ENCODE measurements around the gene WWOX. TPM values are rescaled to one million over a fixed set of nuclear protein-coding genes. Genes with fewer than 3 reads are reported as not detected.

Gene WWOX
- total RNA-seq, 1 experiment from 2014 or later, result 15.6 TPM

- H3K4me1 Mint-ChIP-seq, result peaks cover 0 to 6% of the 10 kb centered on the region in 2 experiments; a peak in 1 of 4 replicates
- Histone ChIP-seq H4K91ac (ENCODE audit: insufficient read length, low read depth, low read length) (no peak overlapping the region), H3K56ac (ENCODE audit: insufficient read length, low read depth, low read length) (no peak overlapping the region), H3K79me2 (ENCODE audit: insufficient read depth, low read length) (no peaks in the 10 kb centered on the region), H3K27me3 (ENCODE audit: insufficient read depth, low read length) (no peaks in the 10 kb centered on the region), H4K20me1 (ENCODE audit: control insufficient read depth, insufficient read depth, insufficient read length) (no peaks in the 10 kb centered on the region), H2AK5ac (ENCODE audit: insufficient read length, low read length) (no peak overlapping the region), H2BK5ac (ENCODE audit: insufficient read length, low read length) (no peak overlapping the region), H4K8ac (replicated peaks; ENCODE audit: insufficient read length, low read depth, low read length) (no peak overlapping the region), H2BK12ac (ENCODE audit: insufficient read length, low read depth, low read length) (no peak overlapping the region), H3K4me2 (ENCODE audit: insufficient read depth, insufficient read length, low read length) (no peak overlapping the region), H3K23me2 (ENCODE audit: insufficient read length, low read depth, low read length, poor library complexity, severe bottlenecking) (no peaks in the 10 kb centered on the region), H3K27ac (ENCODE audit: insufficient read length, low read depth, low read length) (no peak overlapping the region), H3K23ac (ENCODE audit: insufficient read length, low read depth, low read length) (no peak overlapping the region), H2AFZ (ENCODE audit: low read length) (no peak overlapping the region), H3K9ac (ENCODE audit: extremely low read depth, insufficient read length, low read length) (no peak overlapping the region), H2BK120ac (ENCODE audit: low read depth, low read length, poor library complexity, severe bottlenecking) (no peak overlapping the region), H3K79me1 (ENCODE audit: insufficient read depth, low read depth, low read length, poor library complexity, severe bottlenecking) (no peaks in the 10 kb centered on the region), H3K9me3 (ENCODE audit: control insufficient read depth, low read depth, low read length) (peaks cover 12% of the 10 kb centered on the region), H3K4me1 (ENCODE audit: insufficient read depth, low read length) (no peaks in the 10 kb centered on the region), H2BK15ac (ENCODE audit: low read depth, low read length) (no peak overlapping the region), H3T11ph (ENCODE audit: low read length) (no peak overlapping the region), H3K14ac (ENCODE audit: insufficient read depth, low read length) (no peak overlapping the region), H3K4ac (ENCODE audit: low read depth, low read length) (no peak overlapping the region), H2BK20ac (ENCODE audit: low read depth, low read length, poor library complexity, severe bottlenecking) (no peak overlapping the region), H4K5ac (ENCODE audit: insufficient read length, low read depth, low read length) (no peak overlapping the region), H3K18ac (ENCODE audit: insufficient read length, low read depth, low read length) (no peak overlapping the region)
- DNase-seq, result no peak
- H3K27me3 Mint-ChIP-seq (ENCODE audit: low read depth), result no peaks in the 10 kb centered on the region
- WGBS (ENCODE audit: extremely low coverage, insufficient read length, low lambda C conversion rate), result no CpG with 5 or more reads among the region's 6 CpGs
- H3K27ac Mint-ChIP-seq, result no peak overlapping the region
- TF ChIP-seq CTCF (conservative IDR thresholded peaks at IDR 0.05), result no peak
- no peak overlapping the region for H3K4me3 Mint-ChIP-seq
- peaks cover 14 to 18% (median 15%) of the 10 kb centered on the region in 3 experiments for H3K36me3 Mint-ChIP-seq (ENCODE audit: insufficient read depth in 1 of 3, low read depth in 3 of 3)
- H3K9me3 Mint-ChIP-seq, result peaks cover 20 to 27% of the 10 kb centered on the region in 2 experiments
Observed at GRCh38 chr16:78395035-78395434, 295.6 kb downstream of the WWOX start.
